H1 (cell line): ENCODE data around the gene KCTD10. TPM values are rescaled to one million over a fixed set of nuclear protein-coding genes. Genes with fewer than 3 reads are reported as not detected.

Experiments
- CBX5 ChIP-seq: fragments of 300-800, 300-1000 bp; sonication (generic); IDR thresholded peaks from 2 replicates; pipeline ENCODE4 v1.7.1; 2016; ENCODE audit warnings: antibody characterized with exemption, low read length, low read depth
- CTBP2 ChIP-seq: IDR thresholded peaks from 2 replicates; pipeline ENCODE4 v1.7.0; 2011; ENCODE audit warnings: borderline replicate concordance, mild to moderate bottlenecking, moderate library complexity, mixed read lengths, low read length; ENCODE audit not compliant: insufficient read depth, insufficient read length
- RBBP5 ChIP-seq: IDR thresholded peaks from 2 replicates; pipeline ENCODE4 v1.7.1; 2012; ENCODE audit warnings: low read depth, mild to moderate bottlenecking, inconsistent platforms, low read length, moderate library complexity, borderline replicate concordance
- RNF2 ChIP-seq: fragments of 200-900, 300-1000 bp; sonication (generic); IDR thresholded peaks from 2 replicates; pipeline ENCODE4 v1.7.1; 2016; ENCODE audit warnings: borderline replicate concordance, low read depth, mild to moderate bottlenecking, antibody characterized with exemption, low read length; ENCODE audit not compliant: poor library complexity, severe bottlenecking; ENCODE audit errors: missing control alignments
- SIN3A ChIP-seq, 2 experiments: IDR thresholded peaks in 1 of 2; conservative IDR thresholded peaks in 1 of 2; 2 replicates each; pipeline ENCODE4 v1.6.1; 2011 to 2012; ENCODE audit warnings: low read length in 2 of 2, improper control_type of control experiment in 1 of 2, low read depth in 1 of 2, mild to moderate bottlenecking in 1 of 2
- SIRT6 ChIP-seq: IDR thresholded peaks from one replicate; pipeline ENCODE4 v1.7.1; 2012; ENCODE audit warnings: low read length, inconsistent platforms
- TBP ChIP-seq: IDR thresholded peaks from 2 replicates; pipeline ENCODE4 v1.6.1; 2011; ENCODE audit warnings: low read depth, low read length, improper control_type of control experiment
- polyA plus RNA-seq, 7 experiments: library from polyadenylated mRNA; depleted of rRNA in 3 of 7; stranded (reverse) in 5 of 7; unstranded in 2 of 7; fragments of >200 nt in 5 of 7; fragments of 200-250 nt in 2 of 7; gene quantifications; 1 replicate in 5 of 7; 2 replicates in 1 of 7; 4 replicates in 1 of 7; pipeline versions ENCODE4 v1.2.1 to v1.2.3, GENCODE V29; 2011 to 2013; ENCODE audit warnings: missing spikeins in 2 of 7, mixed read lengths in 2 of 7
- total RNA-seq: library from RNA; stranded (reverse); fragmentation: NEBNext Ultra II Directional; extraction: Animal tissue kit (Norgen Biotek cat#: 25700); gene quantifications from 2 replicates; pipeline ENCODE4 v1.2.1, GENCODE V29; 2021
- TF ChIP-seq, protein P1 (sequence below): IDR thresholded peaks from 2 replicates; pipeline ENCODE4 v1.6.1; 2011; ENCODE audit warnings: low read length, improper control_type of control experiment
- TF ChIP-seq, protein P2 (sequence below), 3 experiments: IDR thresholded peaks; 1 replicate in 2 of 3; 2 replicates in 1 of 3; pipeline versions ENCODE4 v1.5.1 to v1.6.1; 2011; ENCODE audit warnings: low read length in 3 of 3, mild to moderate bottlenecking in 3 of 3, inconsistent platforms in 2 of 3, low read depth in 1 of 3, moderate library complexity in 1 of 3; ENCODE audit not compliant: insufficient read depth in 1 of 3; ENCODE audit errors: control extremely low read depth in 1 of 3

The KCTD10 gene
- total and polyA plus RNA-seq, 2 of the 8 experiments (the other 6 are each of a cell fraction or from before 2014, with no cell fraction given), result 45.3 to 52.4 TPM

GRCh38 chr12:109458771-109459208 lies 18.3 kb downstream of the KCTD10 start (continued):
- TF ChIP-seq, protein P1, sequence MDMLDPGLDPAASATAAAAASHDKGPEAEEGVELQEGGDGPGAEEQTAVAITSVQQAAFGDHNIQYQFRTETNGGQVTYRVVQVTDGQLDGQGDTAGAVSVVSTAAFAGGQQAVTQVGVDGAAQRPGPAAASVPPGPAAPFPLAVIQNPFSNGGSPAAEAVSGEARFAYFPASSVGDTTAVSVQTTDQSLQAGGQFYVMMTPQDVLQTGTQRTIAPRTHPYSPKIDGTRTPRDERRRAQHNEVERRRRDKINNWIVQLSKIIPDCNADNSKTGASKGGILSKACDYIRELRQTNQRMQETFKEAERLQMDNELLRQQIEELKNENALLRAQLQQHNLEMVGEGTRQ, result no peak
- no peak for TF ChIP-seq RNF2
- no peak for TF ChIP-seq SIRT6
- TF ChIP-seq CTBP2, result no peak
- peak; percentile 81 for TF ChIP-seq TBP
- no peak for TF ChIP-seq CBX5
- no peak for TF ChIP-seq RBBP5
- TF ChIP-seq, protein P2, sequence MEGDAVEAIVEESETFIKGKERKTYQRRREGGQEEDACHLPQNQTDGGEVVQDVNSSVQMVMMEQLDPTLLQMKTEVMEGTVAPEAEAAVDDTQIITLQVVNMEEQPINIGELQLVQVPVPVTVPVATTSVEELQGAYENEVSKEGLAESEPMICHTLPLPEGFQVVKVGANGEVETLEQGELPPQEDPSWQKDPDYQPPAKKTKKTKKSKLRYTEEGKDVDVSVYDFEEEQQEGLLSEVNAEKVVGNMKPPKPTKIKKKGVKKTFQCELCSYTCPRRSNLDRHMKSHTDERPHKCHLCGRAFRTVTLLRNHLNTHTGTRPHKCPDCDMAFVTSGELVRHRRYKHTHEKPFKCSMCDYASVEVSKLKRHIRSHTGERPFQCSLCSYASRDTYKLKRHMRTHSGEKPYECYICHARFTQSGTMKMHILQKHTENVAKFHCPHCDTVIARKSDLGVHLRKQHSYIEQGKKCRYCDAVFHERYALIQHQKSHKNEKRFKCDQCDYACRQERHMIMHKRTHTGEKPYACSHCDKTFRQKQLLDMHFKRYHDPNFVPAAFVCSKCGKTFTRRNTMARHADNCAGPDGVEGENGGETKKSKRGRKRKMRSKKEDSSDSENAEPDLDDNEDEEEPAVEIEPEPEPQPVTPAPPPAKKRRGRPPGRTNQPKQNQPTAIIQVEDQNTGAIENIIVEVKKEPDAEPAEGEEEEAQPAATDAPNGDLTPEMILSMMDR (IDR thresholded peaks at IDR 0.05; ENCODE audit: control extremely low read depth in 1 of 3, insufficient read depth in 1 of 3, low read depth in 1 of 3, low read length in 3 of 3), result no peak
- TF ChIP-seq SIN3A (conservative IDR thresholded peaks at IDR 0.05 in 1 of 2, IDR thresholded peaks at IDR 0.05 in 1 of 2; ENCODE audit: low read depth in 1 of 2, low read length in 2 of 2), result peak in 1 of 2 experiments; percentile 60; a peak in 1 of 4 replicates
